Right forelimb (tissue), 1 donor: ENCODE data around the gene CFAP92.

Source experiments
- DNase-seq: peaks from one replicate; pipeline ENCODE4 v3.0.0-alpha.2; 2018

CFAP92 gene

GRCh38 chr3:129005526-129006303 lies 11.8 kb upstream of the CFAP92 start:
- no peak for DNase-seq

GRCh38 chr3:129004639-129005295 lies 10.9 kb upstream of the CFAP92 start:
- no peak for DNase-seq

- no peak for DNase-seq
Observed at GRCh38 chr3:129003578-129004112, 9.8 kb upstream of the CFAP92 start.

GRCh38 chr3:129002573-129003569 lies 9.0 kb upstream of the CFAP92 start:
- DNase-seq = no peak

GRCh38 chr3:129001806-129002572 lies 8.1 kb upstream of the CFAP92 start:
- no peak for DNase-seq

GRCh38 chr3:129001101-129001805 lies 7.4 kb upstream of the CFAP92 start, which contains the start of gene EFCC1:
Gene EFCC1 (plus strand): TSS chr3:129001304. CDS start chr3:129001629, 325 bp downstream.
- peak; percentile 80 for DNase-seq

- DNase-seq = no peak
Observed at GRCh38 chr3:129000742-129001100, 6.8 kb upstream of the CFAP92 start.

GRCh38 chr3:128999102-128999501 lies 5.2 kb upstream of the CFAP92 start:
- no peak for DNase-seq

GRCh38 chr3:128998561-128998960 lies 4.7 kb upstream of the CFAP92 start:
- no peak for DNase-seq

- DNase-seq = no peak
Observed at GRCh38 chr3:128997486-128998133, 3.7 kb upstream of the CFAP92 start.

- no peak for DNase-seq
Observed at GRCh38 chr3:128996726-128997125, 2.9 kb upstream of the CFAP92 start.

GRCh38 chr3:128996200-128996599 lies 2.3 kb upstream of the CFAP92 start:
- no peak for DNase-seq

GRCh38 chr3:128995737-128996136 lies 1.9 kb upstream of the CFAP92 start:
- no peak for DNase-seq

- DNase-seq = no peak
Observed at GRCh38 chr3:128994581-128995546, 988 bp upstream of the CFAP92 start.

- no peak for DNase-seq
Observed at GRCh38 chr3:128994173-128994512, 267 bp upstream of the CFAP92 start.

- no peak for DNase-seq
Observed at GRCh38 chr3:128992926-128993460, 883 bp downstream of the CFAP92 start.

GRCh38 chr3:128991355-128991895 lies 2.5 kb downstream of the CFAP92 start:
- DNase-seq = no peak

- DNase-seq = no peak
Observed at GRCh38 chr3:128988286-128988685, 5.6 kb downstream of the CFAP92 start.
